GM19397 (cell line): ENCODE measurements around the gene BPIFB3.
"Not testable (repeated sequence)": the region's sequence is repeated elsewhere in the genome, so short reads cannot be mapped to it uniquely, and the experiment has no call there.

Source experiments
- ATAC-seq: cut with Tn5 transposase; IDR thresholded peaks from one replicate; pipeline ENCODE4 v1.9.1; 2021; ENCODE audit warnings: mild to moderate bottlenecking, moderate library complexity; ENCODE audit not compliant: unreplicated experiment

Gene BPIFB3

GRCh38 chr20:33027769-33028751, 25.6 kb upstream of the BPIFB3 start:
- no peak for ATAC-seq

GRCh38 chr20:33028875-33029274, 24.8 kb upstream of the BPIFB3 start:
- no peak for ATAC-seq

DNA sequence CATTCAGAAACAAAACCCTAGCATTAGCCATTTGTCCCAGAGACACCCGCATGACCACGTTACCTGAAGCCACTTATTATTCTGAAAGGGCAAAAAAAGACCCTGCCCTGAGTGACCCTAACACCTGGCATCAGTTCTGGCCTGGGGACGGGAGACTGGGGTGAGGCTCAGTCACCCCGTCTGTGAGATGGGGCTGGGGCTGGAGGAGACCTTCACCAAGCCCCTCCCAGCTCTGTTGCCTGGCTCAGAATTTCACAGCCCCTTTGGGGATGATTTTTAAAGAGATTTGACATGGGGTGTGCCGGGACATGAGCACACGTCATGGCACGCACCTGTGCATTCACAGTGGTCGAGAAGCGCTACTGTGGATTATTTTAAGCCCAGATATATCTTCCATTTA, 23.6 kb upstream of the BPIFB3 start:
- no peak for ATAC-seq

DNA sequence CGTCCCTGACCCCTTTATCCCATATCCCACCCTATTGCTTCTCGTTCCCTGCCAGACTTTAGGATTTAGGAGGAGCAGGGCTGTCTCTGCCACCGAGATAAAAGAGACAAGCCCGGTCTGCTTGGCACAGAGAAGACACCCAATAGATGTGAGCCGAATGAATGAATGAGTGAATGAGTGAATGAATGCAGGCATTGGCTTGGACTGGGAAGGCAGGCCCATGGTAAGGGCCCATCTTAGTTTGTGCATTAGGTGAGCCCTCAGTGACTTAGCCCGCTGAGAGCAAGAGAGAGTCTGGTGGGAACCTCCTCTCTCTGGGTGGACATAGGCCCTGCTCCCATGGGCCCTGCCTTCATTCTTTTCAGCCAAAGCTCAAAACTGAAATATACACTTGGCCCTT, 23.1 kb upstream of the BPIFB3 start:
- ATAC-seq: no peak

DNA sequence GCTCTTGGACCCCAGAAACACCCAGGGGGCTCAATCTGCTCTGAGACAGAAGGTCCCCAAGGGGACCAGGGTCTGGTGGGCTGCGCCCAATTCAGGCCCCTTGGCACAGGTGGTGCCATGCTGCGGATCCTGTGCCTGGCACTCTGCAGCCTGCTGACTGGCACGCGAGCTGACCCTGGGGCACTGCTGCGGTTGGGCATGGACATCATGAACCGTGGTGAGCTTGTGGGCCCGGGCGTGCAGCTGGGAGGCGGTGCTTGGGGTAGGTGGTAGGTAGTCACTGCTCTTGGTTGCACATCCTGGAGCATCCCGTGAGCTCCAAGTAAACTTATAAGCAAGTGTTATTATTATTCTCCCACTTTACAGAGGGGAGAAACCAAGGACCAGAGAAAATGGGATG, 22.2 kb upstream of the BPIFB3 start, which contains the start of gene BPIFB6:
TSS of gene BPIFB6 (plus strand) at position 118 of the 400 bp plus-strand sequence. CDS start at position 118, 0 bp downstream.
- ATAC-seq: no peak

DNA sequence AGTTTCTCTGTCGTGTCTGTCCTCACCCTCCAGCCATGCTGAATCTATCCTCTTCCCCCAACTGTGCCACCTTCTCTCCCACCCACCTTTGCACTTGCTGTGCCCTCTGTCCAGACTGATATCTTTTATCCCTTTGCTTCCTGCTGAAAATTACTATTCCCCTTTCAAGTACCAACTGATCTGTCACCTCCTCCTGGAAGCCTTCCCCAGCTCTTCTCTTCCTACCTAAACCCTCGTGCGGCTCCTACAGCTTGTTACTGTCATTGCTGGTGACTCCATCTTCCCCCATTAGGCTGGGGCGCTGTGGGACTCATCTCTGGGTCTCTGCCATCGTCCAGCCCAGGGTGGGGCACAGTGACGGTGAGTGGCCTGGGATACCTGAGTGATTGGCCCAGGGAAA, 21.1 kb upstream of the BPIFB3 start:
- ATAC-seq: no peak

GRCh38 chr20:33033381-33033780, 20.3 kb upstream of the BPIFB3 start:
- ATAC-seq: no peak

DNA sequence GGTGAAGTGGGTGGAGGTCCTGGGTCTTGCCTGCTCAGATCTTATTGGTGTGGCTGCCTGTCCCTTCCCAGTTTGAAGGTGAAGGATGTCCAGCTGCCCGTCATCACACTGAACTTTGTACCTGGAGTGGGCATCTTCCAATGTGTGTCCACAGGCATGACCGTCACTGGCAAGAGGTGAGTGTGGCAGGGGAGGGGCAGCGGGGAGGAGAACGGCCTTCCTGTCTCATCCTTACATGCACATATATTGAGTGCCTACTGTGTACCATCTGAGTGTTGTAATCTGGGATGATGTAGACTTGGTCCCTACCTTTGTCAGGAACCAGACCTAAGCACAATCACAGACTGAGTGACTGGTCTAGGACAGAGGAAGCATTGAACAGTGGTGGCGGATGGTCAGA, 19.6 kb upstream of the BPIFB3 start:
- ATAC-seq: no peak

DNA sequence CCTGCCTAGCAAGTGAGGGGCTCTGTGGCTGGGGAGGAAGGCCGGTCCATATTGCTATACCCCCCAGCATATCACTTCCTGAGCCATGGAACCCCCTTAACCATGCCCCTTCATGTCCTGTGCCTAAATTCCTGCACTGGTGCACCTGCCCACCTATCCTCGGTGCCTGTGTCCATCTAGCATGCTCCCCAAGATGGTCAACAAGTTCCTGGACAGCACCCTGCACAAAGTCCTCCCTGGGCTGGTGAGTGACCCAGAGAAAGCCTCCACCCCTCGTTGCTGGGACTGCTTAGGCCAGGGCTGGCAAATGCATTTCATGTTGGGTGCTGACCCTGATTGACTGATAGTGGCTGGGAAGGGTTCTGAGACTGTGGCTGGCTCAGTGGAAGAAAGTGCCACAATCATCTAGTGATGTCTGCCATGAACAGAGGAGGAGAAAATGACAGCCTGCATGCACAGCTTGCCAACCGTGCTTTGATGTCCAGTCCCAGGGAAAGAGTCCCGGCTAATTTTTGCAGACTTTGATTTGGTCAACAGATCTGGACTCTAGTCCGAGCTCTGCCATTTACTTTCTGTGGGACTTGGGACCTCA, 18.7 kb upstream of the BPIFB3 start:
- ATAC-seq: no peak

- no peak for ATAC-seq
These were observed 16.2 kb upstream of the BPIFB3 start for GRCh38 chr20:33037456-33037855.

GRCh38 chr20:33038243-33038642, 15.5 kb upstream of the BPIFB3 start:
- no peak for ATAC-seq

DNA sequence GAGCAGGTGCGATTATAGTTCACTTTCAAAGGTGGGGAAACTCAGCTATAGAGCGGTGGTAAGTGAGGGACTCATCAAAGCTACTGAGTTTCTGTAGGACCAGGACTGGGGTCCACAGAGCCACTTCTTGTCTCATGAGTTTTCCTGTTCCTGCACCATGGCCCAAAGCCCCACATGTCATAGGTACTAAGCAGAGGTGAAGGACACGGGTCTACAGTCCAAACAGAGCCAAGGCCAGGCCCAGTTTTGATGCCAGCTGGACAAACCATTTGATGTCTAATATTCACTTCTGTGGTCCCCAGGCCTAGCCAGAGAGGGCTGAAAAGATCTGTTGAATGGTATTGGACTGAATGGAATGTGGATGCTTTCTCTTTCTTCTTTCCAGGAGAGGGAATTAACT, 11.3 kb upstream of the BPIFB3 start:
- ATAC-seq: no peak

DNA sequence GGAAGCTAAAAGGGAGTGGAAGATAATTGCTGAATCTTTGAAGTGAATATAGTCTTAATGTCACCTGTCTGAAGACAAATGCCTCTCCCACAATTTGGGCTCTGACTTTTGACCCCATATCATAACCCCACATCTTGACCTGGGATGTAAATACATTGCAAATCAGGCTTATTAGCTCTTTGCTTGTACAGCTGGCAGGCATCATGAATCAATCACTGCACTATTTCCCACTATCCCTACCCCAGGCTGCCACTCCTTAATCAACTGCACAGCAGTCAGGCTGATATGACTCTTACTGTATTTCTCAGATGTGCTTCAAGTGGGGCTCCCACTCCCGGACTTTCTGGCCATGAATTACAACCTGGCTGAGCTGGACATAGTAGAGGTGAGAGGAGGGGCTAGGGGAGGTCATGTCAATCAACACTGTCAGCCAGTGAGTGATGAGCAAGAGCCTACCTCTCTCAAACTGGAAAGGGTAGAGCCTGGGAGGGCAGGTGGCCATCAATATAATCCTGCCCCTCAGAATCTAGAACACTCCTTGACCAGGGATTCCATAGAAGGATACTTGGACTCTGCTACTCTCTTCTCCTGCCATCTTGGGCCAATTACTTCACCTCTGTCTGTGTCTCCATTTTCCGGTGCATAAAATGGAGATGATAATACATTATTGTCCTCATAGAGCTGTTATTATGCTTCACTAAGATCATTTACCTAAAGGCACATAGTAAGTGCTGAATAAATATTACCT, 10.5 kb upstream of the BPIFB3 start:
- no peak for ATAC-seq

DNA sequence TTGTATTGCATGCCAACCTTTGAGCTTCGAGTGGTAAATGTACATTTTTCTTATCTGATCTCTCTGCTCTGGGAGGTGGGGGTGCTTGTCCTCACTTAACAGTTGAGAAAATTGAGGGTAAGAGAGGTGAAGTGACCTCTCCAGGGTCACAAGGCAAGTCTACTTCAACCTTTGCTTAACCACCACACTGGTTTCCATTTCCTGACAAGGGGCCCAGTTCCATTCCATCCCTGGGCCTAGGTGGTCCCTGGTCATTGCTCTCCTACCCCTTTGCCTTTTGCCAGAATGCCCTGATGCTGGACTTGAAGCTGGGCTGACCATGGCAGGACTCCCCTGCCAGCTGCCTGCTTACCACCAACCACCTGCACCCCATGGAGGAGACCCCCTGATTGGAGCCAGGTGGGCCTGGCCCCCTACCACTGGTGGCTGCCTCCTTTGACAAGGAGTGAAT, 9.9 kb upstream of the BPIFB3 start:
- ATAC-seq: no peak

GRCh38 chr20:33045129-33045721, 8.5 kb upstream of the BPIFB3 start:
- not testable (repeated sequence) for ATAC-seq

GRCh38 chr20:33046412-33046811, 7.3 kb upstream of the BPIFB3 start:
- ATAC-seq: no peak

DNA sequence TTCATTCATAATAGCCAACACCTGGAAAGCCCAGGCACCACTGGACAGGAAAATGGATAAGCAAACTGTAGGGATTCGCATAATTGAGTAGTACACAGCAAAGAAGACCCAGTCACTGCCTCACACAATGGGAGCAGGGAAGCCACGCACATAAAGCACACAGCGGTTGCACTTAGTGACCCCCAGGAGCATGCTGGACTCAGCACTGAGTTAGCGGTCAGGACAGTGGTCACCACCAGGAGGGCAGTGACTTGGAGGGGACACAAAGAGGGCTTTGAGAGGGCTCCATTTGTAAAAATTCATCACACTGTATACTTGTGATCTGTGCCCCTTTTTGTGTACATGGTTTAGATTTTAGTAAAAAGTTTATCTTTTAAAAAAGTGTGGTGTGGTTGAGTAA, 2.4 kb upstream of the BPIFB3 start:
- no peak for ATAC-seq

GRCh38 chr20:33054381-33054780, 678 bp downstream of the BPIFB3 start:
- ATAC-seq: no peak

GRCh38 chr20:33054791-33055190, 1.1 kb downstream of the BPIFB3 start:
- ATAC-seq: no peak

GRCh38 chr20:33059136-33059535, 5.4 kb downstream of the BPIFB3 start:
- no peak for ATAC-seq
